GM19452 (cell line): ENCODE results near the gene PGM2L1.
"Not testable (repeated sequence)": the region's sequence is repeated elsewhere in the genome, so short reads cannot be mapped to it uniquely, and the experiment has no call there.

Source experiments
- ATAC-seq: cut with Tn5 transposase; IDR thresholded peaks from one replicate; pipeline ENCODE4 v1.9.1; 2021; ENCODE audit not compliant: unreplicated experiment

Gene PGM2L1

DNA sequence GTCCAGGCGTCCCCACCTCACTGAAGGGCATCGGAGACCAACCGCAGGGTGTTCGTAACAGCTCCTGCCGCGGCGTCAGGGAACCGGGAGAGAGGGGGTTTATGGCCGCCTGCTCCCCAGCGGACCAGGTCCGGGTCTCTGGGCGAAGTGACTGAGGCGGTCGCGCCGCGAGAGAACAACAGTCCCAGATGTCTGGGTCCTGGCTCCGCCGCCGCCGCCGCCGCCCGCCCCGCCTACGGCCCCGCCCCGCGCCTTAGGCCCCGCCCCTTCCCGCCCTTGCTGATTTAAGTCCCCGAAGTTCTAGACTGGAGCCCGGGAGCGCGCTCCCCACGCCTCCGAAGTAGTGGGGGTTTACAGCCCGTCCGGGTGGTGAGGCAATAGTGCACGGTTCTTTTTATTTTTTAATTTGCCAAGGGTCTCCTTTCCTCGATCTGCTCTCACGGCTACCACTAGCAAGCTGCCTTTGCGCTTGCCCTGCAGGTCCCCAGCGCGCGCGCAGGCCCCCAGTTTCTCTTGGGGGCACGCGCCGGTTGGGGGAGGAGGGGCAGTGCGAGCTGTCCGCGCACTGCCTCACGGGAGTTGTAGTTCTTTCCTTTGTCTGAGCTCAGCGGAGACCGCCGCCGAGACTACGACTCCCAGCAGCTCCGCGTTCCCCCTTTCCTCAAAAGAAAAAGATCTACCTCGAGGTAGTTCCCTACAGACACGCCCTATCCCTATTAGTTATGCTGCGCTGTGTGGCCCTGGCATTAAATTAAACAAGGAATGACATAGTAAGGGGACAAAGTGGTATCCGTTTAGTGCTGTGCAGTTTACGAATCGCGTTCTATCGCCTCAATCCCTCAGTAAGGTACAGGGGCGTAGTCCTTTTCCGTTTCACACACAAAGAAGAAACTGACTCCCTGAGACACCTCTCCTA is at the start of gene PGM2L1:
Gene PGM2L1, minus strand, starts transcription at position 190 of the 916 bp plus-strand sequence. CDS start 272 bp downstream, outside the sequence.
- peak; percentile 94 for ATAC-seq

DNA sequence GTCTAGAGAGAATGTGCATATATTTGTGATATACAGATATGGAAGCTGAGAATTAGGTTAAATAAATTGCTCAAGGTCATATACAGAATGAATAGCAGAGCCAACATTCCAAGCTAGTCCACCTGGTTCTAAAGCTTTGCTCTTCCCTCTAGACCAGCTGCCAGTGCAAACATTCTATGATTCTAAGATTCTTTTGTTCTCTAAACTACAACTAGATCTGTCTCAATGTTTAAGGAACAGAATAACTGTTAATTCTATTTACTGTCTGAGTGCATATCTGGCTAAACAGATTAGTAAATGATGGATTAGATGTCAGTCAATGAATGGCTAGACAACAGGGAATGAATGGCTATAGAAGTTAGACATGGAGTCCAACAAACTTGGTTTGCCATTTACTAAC is 49.5 kb upstream of the PGM2L1 start:
- no peak for ATAC-seq

- ATAC-seq, result no peak
Measured at GRCh38 chr11:74446532-74446938, 48.3 kb upstream of the PGM2L1 start.

- no peak for ATAC-seq
Measured at GRCh38 chr11:74444173-74444826, 46.1 kb upstream of the PGM2L1 start.

- no peak for ATAC-seq
Measured at GRCh38 chr11:74443071-74443864, 45.0 kb upstream of the PGM2L1 start.

DNA sequence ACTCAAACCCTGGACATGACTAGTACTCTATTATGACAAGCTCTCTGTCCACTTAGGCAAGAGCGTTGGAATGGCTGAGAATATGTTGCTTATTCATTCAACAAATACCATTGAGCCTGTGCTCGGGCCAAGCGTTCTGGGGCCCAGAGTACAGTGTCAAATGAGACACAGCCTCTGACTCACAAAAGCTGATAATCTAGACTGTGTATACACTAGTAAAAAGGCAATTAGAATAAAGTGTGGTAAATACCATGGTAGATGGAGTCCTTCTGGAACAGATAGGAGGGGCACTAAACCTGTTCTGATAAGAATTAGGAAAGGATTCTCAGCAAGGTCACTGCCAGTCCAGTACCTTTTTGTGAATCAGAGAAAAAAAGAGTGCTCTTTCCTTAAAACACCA is 44.4 kb upstream of the PGM2L1 start:
- no peak for ATAC-seq

GRCh38 chr11:74438681-74439080 is 40.4 kb upstream of the PGM2L1 start:
- no peak for ATAC-seq

GRCh38 chr11:74437441-74438042 is 39.3 kb upstream of the PGM2L1 start:
- ATAC-seq, result no peak

GRCh38 chr11:74434528-74434927 is 36.3 kb upstream of the PGM2L1 start:
- ATAC-seq, result no peak

DNA sequence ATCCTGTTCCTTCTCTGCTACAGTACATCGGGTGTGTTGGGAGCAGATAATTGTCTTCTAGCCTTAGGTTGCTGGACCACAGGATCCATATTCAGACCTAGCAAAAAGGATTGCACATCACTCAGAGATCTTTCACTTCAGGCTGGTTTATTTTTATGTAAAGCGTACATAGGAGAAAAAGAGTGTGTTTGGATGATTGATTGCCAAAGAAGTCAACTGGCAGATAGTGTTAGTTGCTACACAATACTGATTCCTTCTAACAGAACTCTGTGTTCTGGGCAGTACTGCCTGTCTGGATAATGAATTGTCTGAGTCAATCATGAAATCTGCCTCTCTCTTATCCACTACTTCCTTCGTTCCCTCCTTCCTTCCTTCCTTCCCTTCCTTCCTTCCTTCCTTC is 31.0 kb upstream of the PGM2L1 start:
- ATAC-seq, result no peak

DNA sequence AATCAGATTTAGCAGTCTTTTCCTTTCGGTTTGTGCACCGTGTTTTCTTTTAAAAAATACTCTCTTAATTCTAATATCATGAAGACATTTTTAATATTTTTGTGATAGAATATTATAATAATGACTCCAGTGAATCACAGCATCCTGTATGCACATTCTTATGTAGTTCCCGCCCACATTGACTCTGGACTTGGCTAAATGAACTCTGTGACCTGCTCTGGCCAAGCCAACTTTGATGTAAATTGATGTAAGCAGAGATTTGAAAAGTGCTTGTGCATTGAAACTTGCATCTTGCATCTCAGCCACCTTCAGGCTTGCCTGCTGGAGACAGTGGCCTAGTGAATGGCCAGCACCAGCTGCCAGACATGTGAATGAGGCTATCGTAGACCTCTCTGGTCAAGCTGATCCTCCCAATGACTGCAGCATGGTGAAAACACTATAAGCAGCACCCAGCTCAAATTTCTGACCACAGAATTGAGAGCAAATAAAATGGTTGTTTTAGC is 29.2 kb upstream of the PGM2L1 start:
- no peak for ATAC-seq

DNA sequence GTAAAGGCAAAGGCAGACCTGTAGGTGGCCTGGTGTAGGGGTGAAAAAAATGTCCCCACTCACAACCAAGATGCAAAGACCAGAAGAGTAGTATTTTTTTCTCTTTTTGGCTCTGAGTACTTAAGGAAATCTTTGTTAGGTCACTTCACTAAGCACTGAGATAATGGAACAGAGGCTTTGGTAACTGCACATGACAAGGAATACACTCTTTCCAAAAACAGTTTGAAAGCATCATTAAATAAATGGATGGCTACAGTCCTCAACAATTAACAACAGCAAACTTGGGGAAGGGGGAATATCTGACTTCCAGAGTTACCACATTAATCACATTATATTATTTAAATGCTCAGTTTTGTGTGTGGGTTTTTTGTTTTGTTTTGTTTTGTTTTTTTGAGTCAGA is 26.9 kb upstream of the PGM2L1 start:
- ATAC-seq, result no peak

GRCh38 chr11:74418509-74418895 is 20.3 kb upstream of the PGM2L1 start:
- no peak for ATAC-seq

DNA sequence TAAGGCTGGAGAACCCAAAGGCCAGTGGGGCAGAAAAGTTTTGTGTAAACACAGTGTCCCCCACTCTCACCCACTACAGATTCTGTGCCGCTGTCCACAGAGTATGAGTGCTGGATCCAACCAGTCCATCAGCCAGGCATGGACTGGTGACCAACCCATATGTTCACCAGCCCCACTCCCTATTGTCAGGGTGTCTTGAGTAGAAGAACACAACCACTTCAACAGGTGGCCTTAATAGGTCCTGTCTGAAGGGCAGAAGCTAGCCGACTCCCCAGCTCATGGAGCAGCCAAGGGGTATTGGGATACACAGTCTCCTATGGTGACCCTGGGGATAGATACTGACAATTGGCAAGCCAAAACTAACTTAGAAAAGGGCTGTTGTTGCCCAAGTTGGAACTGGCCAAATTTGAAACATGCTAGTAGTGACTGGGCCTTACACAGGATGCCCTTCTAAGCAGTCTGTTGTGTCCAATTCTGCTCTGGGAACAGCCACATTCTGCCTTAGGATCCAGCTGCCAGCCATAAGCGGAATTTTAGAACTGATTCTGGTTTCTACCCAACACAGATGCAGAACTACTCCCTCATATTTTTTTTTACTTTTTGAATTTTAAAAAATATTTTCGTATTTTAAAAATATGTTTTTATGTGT is 19.8 kb upstream of the PGM2L1 start:
- no peak for ATAC-seq

- ATAC-seq, result no peak
Measured at GRCh38 chr11:74417379-74417804, 19.2 kb upstream of the PGM2L1 start.

DNA sequence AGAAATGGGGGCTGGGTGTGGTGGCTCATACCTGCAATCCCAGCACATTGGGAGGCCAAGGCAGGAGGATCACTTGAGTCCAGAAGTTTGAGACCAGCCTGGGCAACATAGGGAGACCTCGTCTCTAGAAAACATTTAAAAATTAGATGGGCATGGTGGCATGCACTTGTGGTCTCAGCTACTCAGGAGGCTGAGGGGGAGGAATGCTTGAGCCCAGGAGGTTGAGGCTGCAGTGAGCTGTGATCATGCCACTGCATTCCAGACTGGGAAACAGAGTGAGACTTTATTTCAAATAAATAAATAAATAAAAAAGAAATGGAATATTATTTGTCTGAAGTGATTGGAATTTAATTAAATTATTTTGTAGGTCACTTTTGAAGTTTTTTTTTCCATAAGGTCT is 18.7 kb upstream of the PGM2L1 start:
- not testable (repeated sequence) for ATAC-seq

DNA sequence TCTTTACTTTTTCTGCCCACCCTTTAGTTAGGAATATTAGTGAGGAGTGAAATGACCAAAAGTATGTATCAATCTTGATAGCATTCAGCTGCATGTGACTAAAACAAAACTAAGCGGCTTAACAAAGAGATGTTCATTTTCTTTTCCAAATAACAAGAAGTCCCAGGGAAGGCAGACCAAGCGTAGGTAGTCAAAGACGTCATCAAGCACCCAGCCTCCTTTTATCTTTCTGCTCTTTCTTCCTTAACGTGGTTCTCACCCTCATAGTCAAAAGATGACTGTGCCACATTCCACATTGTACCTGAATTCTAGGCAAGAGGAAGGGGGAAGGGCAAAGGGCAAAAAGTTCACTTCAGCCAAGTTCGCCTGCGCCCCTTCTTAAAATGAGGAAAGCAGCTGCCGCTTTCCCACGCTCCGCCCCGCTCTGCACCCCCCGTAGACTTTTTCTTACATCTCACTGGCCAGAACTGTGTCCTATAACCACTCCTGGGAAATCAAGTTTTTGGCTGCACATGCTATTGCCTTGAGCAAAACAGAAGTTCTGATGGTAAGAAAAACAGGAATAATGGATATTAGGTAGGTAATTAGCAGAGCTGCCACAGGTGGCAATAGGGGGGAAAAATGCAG is 14.6 kb upstream of the PGM2L1 start:
- ATAC-seq, result no peak

DNA sequence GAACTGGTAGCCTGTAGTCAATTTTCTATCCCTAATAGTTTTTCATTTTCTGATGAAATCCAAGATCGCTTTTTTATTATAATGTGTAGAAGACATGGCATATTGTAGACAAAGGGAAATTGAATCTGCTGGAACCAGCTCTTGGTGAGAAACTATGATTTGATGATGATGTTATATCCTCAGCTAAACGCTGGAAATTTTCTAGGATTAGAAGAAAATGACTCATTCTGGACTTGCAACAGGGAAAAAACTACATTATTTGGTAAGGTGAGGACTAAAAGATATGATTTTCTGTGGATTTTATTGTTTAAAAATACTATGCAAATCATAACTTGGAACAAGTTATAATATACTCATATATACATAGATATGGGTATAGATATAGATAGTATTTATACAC is 14.1 kb upstream of the PGM2L1 start:
- no peak for ATAC-seq

GRCh38 chr11:74409633-74410032 is 11.4 kb upstream of the PGM2L1 start:
- no peak for ATAC-seq
